NB4 (cell line): ENCODE data around the gene YKT6.

Source experiments
- TF ChIP-seq, protein P1 (sequence below): IDR thresholded peaks from one replicate; pipeline ENCODE4 v1.5.1; 2012; ENCODE audit warnings: low read depth, low read length
- TF ChIP-seq, protein P2 (sequence below): IDR thresholded peaks from 2 replicates; pipeline ENCODE4 v1.6.1; 2011; ENCODE audit warnings: low read depth, low read length

DNA sequence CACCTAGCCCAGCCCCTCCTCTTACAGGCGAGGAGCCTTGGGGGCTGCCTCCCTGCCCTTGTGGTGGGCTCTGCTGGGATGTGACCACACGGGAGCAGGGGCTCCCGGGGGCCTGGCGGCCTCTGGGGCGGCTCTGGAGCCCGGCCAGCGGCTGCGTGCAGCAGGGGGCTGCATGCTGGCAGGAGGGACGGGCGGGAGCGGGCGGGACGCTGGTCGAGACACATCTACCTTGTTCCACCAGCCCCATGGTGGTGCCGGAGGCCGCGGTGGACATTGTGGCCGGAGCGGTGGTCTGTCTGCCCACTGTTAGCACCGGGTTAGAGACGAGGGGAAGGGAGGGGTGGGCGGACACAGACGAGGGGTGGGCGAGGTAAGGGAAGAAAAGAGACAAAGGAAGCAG, 38.6 kb downstream of the YKT6 start:
- TF ChIP-seq, protein P1, sequence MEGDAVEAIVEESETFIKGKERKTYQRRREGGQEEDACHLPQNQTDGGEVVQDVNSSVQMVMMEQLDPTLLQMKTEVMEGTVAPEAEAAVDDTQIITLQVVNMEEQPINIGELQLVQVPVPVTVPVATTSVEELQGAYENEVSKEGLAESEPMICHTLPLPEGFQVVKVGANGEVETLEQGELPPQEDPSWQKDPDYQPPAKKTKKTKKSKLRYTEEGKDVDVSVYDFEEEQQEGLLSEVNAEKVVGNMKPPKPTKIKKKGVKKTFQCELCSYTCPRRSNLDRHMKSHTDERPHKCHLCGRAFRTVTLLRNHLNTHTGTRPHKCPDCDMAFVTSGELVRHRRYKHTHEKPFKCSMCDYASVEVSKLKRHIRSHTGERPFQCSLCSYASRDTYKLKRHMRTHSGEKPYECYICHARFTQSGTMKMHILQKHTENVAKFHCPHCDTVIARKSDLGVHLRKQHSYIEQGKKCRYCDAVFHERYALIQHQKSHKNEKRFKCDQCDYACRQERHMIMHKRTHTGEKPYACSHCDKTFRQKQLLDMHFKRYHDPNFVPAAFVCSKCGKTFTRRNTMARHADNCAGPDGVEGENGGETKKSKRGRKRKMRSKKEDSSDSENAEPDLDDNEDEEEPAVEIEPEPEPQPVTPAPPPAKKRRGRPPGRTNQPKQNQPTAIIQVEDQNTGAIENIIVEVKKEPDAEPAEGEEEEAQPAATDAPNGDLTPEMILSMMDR, result no peak
- TF ChIP-seq, protein P2, sequence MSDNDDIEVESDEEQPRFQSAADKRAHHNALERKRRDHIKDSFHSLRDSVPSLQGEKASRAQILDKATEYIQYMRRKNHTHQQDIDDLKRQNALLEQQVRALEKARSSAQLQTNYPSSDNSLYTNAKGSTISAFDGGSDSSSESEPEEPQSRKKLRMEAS, result no peak
